HG02943 (cell line): Measurements from ENCODE around the gene RAB6C.
"Not testable (repeated sequence)": the region's sequence is repeated elsewhere in the genome, so short reads cannot be mapped to it uniquely, and the experiment has no call there.

Experiments
- ATAC-seq: cut with Tn5 transposase; IDR thresholded peaks from one replicate; pipeline ENCODE4 v1.9.1; 2021; ENCODE audit warnings: mild to moderate bottlenecking, low read depth, moderate library complexity; ENCODE audit not compliant: unreplicated experiment

RAB6C gene

GRCh38 chr2:129979629-129980155 is at the start of gene RAB6C:
RAB6C (plus strand) TSS chr2:129979666; CDS start chr2:129980116, 450 bp downstream.
- not testable (repeated sequence) for ATAC-seq

GRCh38 chr2:129930451-129930850 is 49.0 kb upstream of the RAB6C start:
- no peak for ATAC-seq

DNA sequence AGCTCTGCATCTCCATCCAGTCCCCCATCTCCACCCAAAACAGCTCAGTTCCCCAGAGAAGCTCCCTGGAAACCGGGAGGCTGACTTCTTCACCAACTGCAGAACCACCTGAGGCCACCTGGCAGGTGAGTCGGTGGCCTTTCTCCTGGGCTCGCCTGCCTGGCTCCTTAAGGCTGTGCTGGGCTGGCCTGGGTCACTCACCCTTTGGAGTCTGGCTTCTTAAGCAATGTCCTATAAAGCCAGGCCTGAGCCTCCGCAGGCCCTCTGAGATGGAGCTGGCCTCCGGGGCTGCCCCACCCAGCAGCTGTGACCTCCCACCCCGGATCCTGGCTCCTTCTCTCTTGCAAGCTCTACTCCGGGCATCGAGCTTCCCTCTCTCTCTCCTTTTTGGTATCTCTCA is 46.1 kb upstream of the RAB6C start:
- ATAC-seq = not testable (repeated sequence)

- ATAC-seq = no peak
These were observed 45.2 kb upstream of the RAB6C start for GRCh38 chr2:129934044-129934822.

DNA sequence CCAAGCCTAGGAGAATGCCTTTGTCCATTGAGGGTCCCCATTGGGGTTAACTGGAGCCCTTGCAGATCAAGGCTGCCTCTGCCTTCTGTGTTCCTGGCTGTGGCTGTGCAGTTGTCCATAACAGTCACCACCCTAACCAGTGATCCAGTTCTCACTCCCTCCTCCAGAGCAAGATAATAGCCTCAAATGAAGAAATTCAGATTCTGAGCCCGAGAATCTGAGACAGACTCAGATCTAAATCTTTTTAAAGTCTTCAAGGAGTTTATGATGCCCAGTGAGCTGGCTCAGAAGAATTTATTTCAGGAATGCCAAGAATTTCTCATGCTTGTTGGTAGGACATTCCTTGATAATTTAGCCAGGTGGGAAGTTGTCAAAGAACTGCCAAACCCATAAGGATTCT is 44.3 kb upstream of the RAB6C start:
- ATAC-seq = no peak

- ATAC-seq = peak; percentile 65
These were observed 43.0 kb upstream of the RAB6C start for GRCh38 chr2:129936334-129936934.

DNA sequence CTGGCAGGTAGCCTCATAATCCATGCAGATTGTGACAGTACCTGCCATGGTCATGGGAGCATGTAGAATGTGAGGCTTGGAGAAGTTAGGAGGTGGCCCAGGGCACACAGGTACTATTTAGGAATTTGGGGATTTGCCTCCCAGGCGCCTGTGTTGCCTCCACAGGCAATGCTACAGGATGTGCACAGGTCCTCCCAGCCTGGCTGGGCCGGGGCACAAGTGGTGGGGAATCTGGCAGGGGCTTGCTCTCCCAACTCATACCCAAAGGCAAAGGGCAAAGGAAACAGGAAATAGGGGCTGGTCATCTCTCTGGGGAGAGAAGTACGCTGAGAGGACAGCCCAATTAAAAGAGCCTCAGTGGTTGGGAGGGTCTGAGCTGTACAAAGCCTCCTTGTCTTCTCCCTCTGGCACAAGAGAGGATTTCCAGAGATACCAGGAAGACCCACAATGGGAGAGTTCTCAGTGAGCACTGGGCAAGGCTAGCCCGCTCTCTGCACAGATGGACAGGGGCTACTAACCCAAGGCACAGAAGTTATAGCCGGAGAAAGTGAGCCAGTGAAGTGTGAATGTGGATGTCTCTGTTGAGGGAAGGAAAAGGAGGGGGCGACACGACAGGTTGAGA is 40.5 kb upstream of the RAB6C start:
- not testable (repeated sequence) for ATAC-seq

- not testable (repeated sequence) for ATAC-seq
These were observed 36.0 kb upstream of the RAB6C start for GRCh38 chr2:129943456-129943855.

- ATAC-seq = no peak
These were observed 33.9 kb upstream of the RAB6C start for GRCh38 chr2:129945557-129945956.

DNA sequence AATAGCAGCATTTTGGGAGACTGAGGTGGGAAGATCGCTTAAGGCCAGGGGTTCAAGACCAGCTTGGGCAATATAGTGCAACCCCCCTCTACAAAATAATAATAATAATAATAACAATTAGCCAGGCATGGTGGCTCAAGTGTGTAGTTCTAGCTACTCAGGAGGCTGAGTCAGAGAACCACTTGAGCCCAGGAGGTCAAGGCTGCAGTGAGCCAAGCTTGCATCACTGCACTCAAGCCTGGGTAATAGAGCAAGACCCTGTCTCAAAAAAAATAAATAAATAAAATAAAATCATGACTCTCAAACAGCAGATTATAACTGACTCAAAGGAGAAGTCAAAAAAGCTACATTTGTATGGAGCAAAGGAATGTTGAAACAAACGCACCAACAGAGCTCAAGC is 31.8 kb upstream of the RAB6C start:
- ATAC-seq = not testable (repeated sequence)

GRCh38 chr2:129956171-129956570 is 23.3 kb upstream of the RAB6C start:
- ATAC-seq = not testable (repeated sequence)

- no peak for ATAC-seq
These were observed 21.6 kb upstream of the RAB6C start for GRCh38 chr2:129957891-129958290.

GRCh38 chr2:129958736-129959135 is 20.7 kb upstream of the RAB6C start:
- not testable (repeated sequence) for ATAC-seq

DNA sequence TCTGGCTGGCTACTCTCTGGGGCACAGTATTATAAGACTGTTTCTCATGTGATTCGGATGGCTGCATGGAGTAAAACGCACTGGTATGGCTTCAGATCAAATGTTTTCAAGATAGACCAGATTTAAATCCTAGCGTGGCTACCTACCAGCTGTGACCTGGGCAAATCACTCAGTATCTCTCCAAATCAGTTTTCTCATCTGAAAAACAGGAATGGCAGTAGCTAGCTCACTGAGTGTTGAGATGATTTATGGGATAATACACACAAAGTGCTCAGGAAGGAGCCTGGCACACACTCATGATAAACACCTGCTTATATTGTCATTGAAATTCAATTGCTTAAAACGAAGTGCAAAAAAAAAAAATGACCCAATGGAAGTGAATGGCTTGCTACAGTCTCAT is 10.9 kb upstream of the RAB6C start:
- ATAC-seq = not testable (repeated sequence)

GRCh38 chr2:129975016-129975774 is 4.3 kb upstream of the RAB6C start:
- no peak for ATAC-seq

GRCh38 chr2:129976969-129977368 is 2.5 kb upstream of the RAB6C start:
- ATAC-seq = not testable (repeated sequence)

- ATAC-seq = no peak
These were observed 1.5 kb upstream of the RAB6C start for GRCh38 chr2:129977986-129978385.

DNA sequence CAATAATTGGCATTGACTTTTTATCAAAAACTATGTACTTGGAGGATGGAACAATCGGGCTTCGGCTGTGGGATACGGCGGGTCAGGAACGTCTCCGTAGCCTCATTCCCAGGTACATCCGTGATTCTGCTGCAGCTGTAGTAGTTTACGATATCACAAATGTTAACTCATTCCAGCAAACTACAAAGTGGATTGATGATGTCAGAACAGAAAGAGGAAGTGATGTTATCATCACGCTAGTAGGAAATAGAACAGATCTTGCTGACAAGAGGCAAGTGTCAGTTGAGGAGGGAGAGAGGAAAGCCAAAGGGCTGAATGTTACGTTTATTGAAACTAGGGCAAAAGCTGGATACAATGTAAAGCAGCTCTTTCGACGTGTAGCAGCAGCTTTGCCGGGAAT is 780 bp downstream of the RAB6C start:
- not testable (repeated sequence) for ATAC-seq

GRCh38 chr2:129981689-129982088 is 2.2 kb downstream of the RAB6C start:
- ATAC-seq = not testable (repeated sequence)

DNA sequence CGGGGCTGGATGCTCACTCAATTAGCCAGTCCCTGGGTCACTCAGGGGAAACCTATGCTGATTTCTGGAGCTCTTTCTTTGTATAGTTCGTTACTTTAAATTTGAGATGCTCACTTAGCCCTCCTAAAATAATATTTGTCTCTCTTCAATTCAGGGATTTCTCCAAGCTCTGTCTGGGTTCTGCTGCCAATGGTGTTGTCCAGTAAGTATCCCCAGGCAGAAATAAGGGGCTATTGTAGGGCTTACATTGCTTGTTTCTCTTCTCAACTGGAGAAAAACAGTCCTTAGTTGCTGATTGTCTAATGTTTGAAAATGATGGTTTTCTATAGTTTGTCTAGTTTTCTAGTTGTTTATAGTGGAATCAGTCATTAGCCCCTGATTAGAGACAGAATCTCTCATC is 5.0 kb downstream of the RAB6C start:
- ATAC-seq = no peak
